HAP-1 (cell line): ENCODE data around the gene ASB10.

Experiments used
- DNase-seq, 2 experiments: peaks; one replicate each; pipeline ENCODE4 v3.0.0-alpha.2; 2016 to 2020; ENCODE audit warnings: low spot score in 2 of 2
- H3K27me3 ChIP-seq: fragments of 250-450 bp; sonication (Bioruptor Pico); 2 replicates; pipeline ENCODE4 v1.5.1; 2020; ENCODE audit warnings: low read depth, mild to moderate bottlenecking, moderate library complexity
- H3K36me3 ChIP-seq: fragments of 250-450 bp; sonication (Bioruptor Pico); replicated peaks from 2 replicates; pipeline ENCODE4 v1.5.1; 2020; ENCODE audit warnings: mild to moderate bottlenecking
- H3K4me1 ChIP-seq: fragments of 250-450 bp; sonication (Bioruptor Pico); 2 replicates; pipeline ENCODE4 v1.5.1; 2020; ENCODE audit warnings: mild to moderate bottlenecking
- H3K4me3 ChIP-seq: fragments of 250-450 bp; sonication (Bioruptor Pico); 2 replicates; pipeline ENCODE4 v1.5.1; 2020; ENCODE audit warnings: mild to moderate bottlenecking, moderate library complexity
- H3K9me3 ChIP-seq: fragments of 250-450 bp; sonication (Bioruptor Pico); 2 replicates; pipeline ENCODE4 v1.5.1; 2020; ENCODE audit warnings: mild to moderate bottlenecking, moderate library complexity
- in situ Hi-C: fragments of 300-500 bp; cut with MboI; formaldehyde crosslinking; loops from 3 replicates; pipeline ENCODE4 v1.14.3; 2020; ENCODE audit warnings: low sequenced_read_pairs, inconsistent platforms, mixed read lengths

Gene ASB10

GRCh38 chr7:151146761-151147160 is 40.3 kb downstream of the ASB10 start:
- H3K27me3 ChIP-seq: peaks cover 6% of the 10 kb centered on the region
- no peak for DNase-seq
- H3K36me3 ChIP-seq: peaks cover 22% of the 10 kb centered on the region
- H3K4me1 ChIP-seq: no peaks in the 10 kb centered on the region
- no peak overlapping the region for H3K4me3 ChIP-seq
- no peaks in the 10 kb centered on the region for H3K9me3 ChIP-seq
- in situ Hi-C loops: no loop called here

DNA sequence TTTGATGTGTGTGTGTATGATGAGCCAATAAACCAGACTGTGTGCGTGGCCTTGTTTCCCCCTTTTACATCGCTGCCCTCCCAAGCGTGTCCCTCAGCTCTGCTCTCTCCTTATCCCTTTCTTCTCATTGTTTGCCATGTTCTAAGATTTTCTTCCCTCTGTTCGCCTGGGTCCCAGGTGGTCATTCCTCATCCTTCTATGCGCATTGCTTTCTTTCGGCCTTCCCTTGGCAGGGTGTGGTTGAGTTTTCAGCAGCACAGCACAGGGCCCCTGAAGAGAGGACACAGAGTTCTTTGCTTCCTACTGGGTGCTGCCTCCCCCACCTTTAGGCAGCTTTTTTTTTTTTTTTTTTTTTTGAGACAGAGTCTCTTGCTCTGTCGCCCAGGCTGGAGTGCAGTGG is 42.7 kb downstream of the ASB10 start:
- in situ Hi-C loops: no loop called here
- Histone ChIP-seq H3K4me3 (no peak overlapping the region), H3K27me3 (no peaks in the 10 kb centered on the region), H3K36me3 (peaks cover 40% of the 10 kb centered on the region), H3K4me1 (no peaks in the 10 kb centered on the region), H3K9me3 (no peaks in the 10 kb centered on the region)
- no peak for DNase-seq

GRCh38 chr7:151143261-151144015 is 43.6 kb downstream of the ASB10 start:
- no peaks in the 10 kb centered on the region for H3K9me3 ChIP-seq
- no peaks in the 10 kb centered on the region for H3K27me3 ChIP-seq
- no peak overlapping the region for H3K4me3 ChIP-seq
- peak in 1 of 2 experiments; percentile 5 for DNase-seq
- H3K4me1 ChIP-seq: no peaks in the 10 kb centered on the region
- peaks cover 40% of the 10 kb centered on the region for H3K36me3 ChIP-seq
- in situ Hi-C loops: no loop called here

- no peaks in the 10 kb centered on the region for H3K27me3 ChIP-seq
- H3K36me3 ChIP-seq: peaks cover 40% of the 10 kb centered on the region
- DNase-seq: no peak
- no peaks in the 10 kb centered on the region for H3K4me1 ChIP-seq
- in situ Hi-C loops: no loop called here
- H3K9me3 ChIP-seq: no peaks in the 10 kb centered on the region
- no peak overlapping the region for H3K4me3 ChIP-seq
Observed at GRCh38 chr7:151142686-151143040, 44.4 kb downstream of the ASB10 start.

DNA sequence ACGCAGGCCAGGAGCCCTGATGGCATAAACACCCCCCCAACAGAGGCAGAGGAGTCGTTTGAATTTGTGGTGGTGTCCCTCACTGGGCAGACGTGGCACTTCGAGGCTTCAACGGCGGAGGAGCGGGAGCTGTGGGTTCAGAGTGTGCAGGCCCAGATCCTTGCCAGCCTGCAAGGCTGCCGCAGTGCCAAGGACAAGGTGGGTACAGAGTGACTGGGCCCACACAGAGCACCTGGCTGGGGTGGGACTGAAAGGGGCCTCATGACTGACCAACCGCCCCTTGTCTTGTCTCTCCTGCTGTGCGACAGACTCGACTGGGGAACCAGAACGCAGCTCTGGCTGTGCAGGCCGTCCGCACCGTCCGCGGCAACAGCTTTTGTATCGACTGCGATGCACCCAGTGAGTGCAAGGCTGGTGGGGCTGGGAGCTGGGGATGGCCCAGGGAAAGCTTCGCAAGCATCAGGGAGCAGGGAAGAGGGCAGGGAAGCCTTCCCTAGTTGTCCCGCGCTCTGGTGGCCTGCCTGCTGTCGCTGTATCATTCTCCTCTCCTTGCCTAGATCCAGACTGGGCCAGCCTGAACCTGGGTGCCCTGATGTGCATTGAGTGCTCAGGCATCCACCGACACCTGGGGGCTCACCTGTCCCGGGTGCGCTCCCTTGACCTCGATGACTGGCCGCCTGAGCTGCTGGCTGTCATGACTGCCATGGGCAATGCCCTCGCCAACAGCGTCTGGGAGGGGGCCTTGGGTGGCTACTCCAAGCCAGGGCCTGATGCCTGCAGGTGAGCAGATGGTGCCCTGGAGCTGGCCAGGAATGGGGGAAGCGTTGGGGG is 45.0 kb downstream of the ASB10 start:
- Histone ChIP-seq H3K27me3 (no peaks in the 10 kb centered on the region), H3K36me3 (peaks cover 40% of the 10 kb centered on the region), H3K9me3 (no peaks in the 10 kb centered on the region), H3K4me1 (no peaks in the 10 kb centered on the region), H3K4me3 (no peak overlapping the region)
- in situ Hi-C loops: no loop called here
- peak in 1 of 2 experiments; percentile 9 for DNase-seq

DNA sequence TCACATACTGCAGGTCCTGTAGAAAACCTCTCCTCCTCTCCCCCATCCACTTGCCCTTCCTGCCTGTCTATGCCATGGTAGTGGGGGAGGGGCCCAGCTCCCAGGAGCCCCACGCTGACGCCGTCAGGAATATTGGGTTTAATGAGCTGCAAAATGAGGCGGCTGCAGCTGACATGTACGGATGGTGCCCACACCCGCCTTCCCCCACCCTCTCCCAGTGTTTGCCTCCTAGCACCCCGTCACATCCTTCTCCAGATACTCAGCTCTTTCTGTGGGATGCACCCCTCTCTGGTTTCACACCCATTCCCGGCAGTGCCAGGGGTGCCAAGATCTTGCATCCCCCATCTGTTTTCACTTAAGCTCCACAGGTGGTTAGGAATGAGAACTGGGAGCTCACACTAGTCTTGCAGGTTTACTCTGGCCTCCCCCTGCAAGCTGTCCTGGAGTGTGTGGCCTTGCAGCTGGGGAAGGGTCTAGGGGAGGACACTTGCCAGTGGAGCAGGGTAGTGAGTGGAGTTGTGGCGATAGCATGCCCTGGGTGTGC is 45.7 kb downstream of the ASB10 start:
- H3K4me1 ChIP-seq: no peaks in the 10 kb centered on the region

DNA sequence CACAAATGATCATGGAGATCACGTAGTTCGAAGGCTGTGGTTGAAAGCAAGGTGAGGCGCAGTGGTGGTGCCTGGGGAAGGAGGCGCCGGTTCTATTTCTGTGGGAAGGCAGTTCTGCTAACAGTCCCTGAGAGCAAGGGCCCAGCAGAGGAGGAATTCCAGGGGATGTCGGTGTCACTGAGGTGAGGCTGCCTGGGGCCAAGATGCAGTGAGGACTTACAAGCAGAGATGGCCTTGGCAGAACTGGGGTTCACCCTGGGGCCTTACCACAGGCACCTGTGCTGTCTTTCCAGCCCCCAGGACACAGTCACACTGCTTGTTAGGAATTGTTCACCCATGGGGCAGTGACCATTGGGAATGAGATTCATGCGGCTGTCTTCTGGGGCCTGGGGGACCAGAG is 46.2 kb downstream of the ASB10 start:
- H3K4me1 ChIP-seq: no peaks in the 10 kb centered on the region
- in situ Hi-C loops: no loop called here
- no peak for DNase-seq

More for the DNA sequence above, 45.7 kb downstream of the ASB10 start:
- in situ Hi-C loops: no loop called here
- H3K27me3 ChIP-seq: no peaks in the 10 kb centered on the region
- peaks cover 42% of the 10 kb centered on the region for H3K36me3 ChIP-seq
- H3K9me3 ChIP-seq: no peaks in the 10 kb centered on the region
- DNase-seq: peak in 1 of 2 experiments; percentile 6
- H3K4me3 ChIP-seq: no peak overlapping the region

GRCh38 chr7:151139791-151140190 is 47.3 kb downstream of the ASB10 start:
- Histone ChIP-seq H3K9me3 (no peaks in the 10 kb centered on the region), H3K27me3 (no peaks in the 10 kb centered on the region), H3K4me1 (no peaks in the 10 kb centered on the region), H3K36me3 (peaks cover 58% of the 10 kb centered on the region), H3K4me3 (no peak overlapping the region)
- DNase-seq: no peak
- in situ Hi-C loops: no loop called here

More for the DNA sequence above, 46.2 kb downstream of the ASB10 start:
- peaks cover 48% of the 10 kb centered on the region for H3K36me3 ChIP-seq
- no peaks in the 10 kb centered on the region for H3K9me3 ChIP-seq
- H3K27me3 ChIP-seq: no peaks in the 10 kb centered on the region
- H3K4me3 ChIP-seq: no peak overlapping the region

GRCh38 chr7:151139071-151139790 is 47.8 kb downstream of the ASB10 start:
- DNase-seq: no peak
- H3K4me1 ChIP-seq: no peaks in the 10 kb centered on the region
- H3K4me3 ChIP-seq: no peak overlapping the region
- H3K9me3 ChIP-seq: no peaks in the 10 kb centered on the region
- peaks cover 61% of the 10 kb centered on the region for H3K36me3 ChIP-seq
- H3K27me3 ChIP-seq: no peaks in the 10 kb centered on the region
- in situ Hi-C loops: no loop called here

DNA sequence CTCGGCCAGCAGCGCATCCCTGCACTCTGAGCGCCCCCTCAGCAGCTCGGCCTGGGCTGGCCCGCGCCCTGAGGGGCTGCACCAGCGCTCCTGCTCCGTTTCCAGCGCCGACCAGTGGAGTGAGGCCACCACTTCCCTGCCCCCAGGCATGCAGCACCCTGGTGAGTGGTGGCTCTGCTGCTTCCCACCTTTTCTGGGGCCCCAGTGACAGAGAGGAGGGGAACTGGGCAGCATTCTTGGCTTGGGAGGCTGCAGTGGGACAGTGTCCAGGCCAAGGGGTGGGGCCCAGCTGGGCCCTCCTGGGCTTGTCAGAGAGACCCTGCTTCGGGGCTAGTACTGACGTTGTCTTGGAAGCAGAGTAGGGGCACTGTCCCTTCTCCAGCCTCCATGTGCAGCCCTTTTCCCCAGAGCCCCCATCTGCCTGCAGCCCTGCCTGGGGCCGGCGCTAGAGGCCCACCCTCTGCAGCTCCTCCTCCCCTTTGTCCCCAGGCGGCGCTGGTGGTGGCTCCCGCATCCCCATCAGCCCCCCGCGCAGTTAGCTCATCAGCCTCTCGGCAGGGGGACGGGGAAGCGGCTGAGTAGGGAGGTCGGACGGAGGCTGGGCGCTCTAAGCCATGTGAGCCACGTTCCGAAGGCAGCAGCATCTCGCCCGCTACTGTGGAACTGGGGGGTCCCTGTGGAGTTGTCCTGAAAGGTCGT is 48.7 kb downstream of the ASB10 start:
- in situ Hi-C loops: no loop called here
- peaks cover 59% of the 10 kb centered on the region for H3K36me3 ChIP-seq
- H3K4me3 ChIP-seq: no peak overlapping the region

DNA sequence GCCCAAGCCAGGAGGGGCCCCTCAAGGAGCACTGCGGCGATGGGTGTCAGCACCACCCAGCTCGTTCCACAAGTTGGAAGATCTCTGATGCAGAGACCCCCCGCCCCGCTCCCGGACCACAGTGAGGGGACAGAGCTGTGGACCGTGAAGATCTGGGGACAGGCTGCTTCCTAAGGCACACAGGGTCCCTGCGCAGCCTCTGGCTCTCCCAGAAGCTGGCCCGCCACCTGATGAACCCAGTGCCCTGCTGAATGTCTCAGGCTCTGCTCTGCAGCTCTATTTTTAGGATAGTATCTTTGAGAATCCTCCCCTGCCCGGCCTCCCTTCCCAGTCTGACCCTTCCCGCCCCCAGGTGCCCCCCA is 49.3 kb downstream of the ASB10 start:
- peaks cover 58% of the 10 kb centered on the region for H3K36me3 ChIP-seq
- no peaks in the 10 kb centered on the region for H3K27me3 ChIP-seq
- H3K4me3 ChIP-seq: no peak overlapping the region
- no peaks in the 10 kb centered on the region for H3K9me3 ChIP-seq
- in situ Hi-C loops: no loop called here
- no peak for DNase-seq
- no peaks in the 10 kb centered on the region for H3K4me1 ChIP-seq

More for the DNA sequence above, 48.7 kb downstream of the ASB10 start:
- Histone ChIP-seq H3K9me3 (no peaks in the 10 kb centered on the region), H3K4me1 (no peaks in the 10 kb centered on the region), H3K27me3 (no peaks in the 10 kb centered on the region)
- no peak for DNase-seq

DNA sequence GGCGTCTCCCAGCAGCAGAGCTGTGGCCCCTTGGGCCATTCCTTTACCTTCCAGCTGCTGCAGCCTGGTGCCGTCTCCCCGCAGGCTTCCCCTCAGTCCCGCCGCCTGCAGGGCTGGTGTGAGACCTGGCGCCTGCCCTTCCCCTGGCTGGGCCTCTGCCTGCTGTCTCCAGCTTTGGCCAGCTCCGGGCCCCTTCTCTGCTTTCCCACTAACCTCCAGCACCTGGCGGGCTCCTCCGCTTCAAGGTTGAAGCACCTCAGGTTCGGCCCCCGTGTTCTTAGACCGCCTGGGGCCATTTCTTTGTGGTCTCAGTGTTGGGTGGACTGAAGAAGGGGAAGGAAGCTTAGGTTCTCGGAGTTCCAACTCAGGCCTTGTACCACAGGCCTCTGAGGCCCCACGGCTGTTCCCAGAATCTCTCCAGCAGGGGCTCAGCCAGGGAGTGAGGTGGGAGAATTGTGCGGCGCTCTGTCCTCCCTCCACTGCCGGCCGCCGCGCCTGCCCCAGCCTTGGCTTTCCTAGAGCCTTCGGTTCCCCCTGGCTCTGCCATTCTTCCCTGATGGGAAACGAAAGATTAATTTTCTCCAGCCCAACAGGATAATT is 49.9 kb downstream of the ASB10 start:
- Histone ChIP-seq H3K36me3 (peaks cover 54% of the 10 kb centered on the region), H3K9me3 (no peaks in the 10 kb centered on the region)
- in situ Hi-C loops: no loop called here

More for the DNA sequence above, 49.9 kb downstream of the ASB10 start:
- DNase-seq: no peak
- H3K4me1 ChIP-seq: no peaks in the 10 kb centered on the region
- H3K27me3 ChIP-seq: no peaks in the 10 kb centered on the region
- H3K4me3 ChIP-seq: no peak overlapping the region
